HTERT RPE-1 (cell line): ENCODE data around the gene TNPO1.
"Not testable (repeated sequence)": the region's sequence is repeated elsewhere in the genome, so short reads cannot be mapped to it uniquely, and the experiment has no call there.

Source experiments
- in situ Hi-C: fragments of 300-500 bp; cut with MboI; formaldehyde crosslinking; loops from 4 replicates; pipeline ENCODE4 v1.14.3; 2020; ENCODE audit warnings: low sequenced_read_pairs

The TNPO1 gene

DNA sequence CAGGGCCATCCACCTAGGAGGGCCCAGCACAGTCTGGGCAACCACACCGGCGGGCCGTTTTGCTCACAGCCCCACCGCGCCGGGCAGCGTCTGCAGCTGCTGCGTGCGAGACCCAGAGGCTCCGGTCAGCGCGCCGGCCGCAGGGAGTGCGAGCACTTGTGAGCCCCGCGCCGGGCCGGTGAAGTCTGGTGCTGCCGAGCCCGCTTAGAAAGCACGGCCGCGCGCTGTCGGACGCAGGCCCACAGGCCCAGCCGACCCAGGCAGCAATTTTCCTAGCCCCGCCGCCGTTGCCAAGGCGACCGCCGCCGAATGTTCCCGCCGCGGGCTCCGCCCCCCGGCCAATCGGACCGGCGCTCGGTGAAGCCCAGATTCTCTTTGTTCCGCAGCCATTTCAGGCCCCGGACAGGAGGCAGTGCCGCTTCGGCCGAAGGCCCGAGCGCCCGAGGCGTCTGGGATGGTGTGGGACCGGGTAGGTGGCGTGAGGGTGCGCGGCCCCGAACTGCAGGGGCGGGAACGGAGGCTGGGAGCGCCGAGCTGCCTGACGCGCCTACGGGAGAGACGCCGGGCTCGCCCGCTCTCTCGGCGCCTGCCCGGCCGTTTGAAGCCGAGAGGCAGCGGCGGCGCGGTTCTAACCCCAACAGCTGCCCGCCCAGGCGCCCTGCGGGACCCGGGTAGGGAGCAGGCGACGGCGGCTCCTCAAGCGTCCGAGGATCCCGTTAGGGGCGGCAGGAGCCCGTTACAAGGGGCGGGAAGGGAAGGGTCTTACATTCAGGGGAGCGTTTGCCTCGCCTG lies at the start of gene TNPO1:
TSS of gene TNPO1 (plus strand) at position 378 of the 792 bp plus-strand sequence. CDS start at position 455, 77 bp downstream.
- in situ Hi-C loops = no loop called here

- in situ Hi-C loops = no loop called here
These were observed 49.0 kb upstream of the TNPO1 start for GRCh38 chr5:72767289-72768010.

DNA sequence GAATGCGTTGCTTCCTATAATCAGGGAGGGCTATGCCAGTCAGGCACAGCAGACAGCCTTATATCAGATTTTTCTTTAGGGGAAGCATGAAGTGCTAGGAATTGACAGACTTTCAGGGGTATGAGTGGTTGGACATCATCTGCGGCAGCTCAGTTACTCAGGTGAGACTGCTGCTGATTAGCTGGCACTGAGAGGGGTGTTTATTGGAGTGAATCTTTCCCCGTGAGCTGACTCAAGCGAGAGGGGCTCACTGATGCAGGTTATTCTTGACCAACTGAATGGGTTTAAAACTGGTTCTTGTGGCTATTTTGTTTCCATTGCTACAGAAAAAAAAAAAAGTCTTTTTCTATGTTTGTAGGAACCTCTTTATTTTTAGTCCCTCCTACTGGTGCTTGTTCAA lies 46.2 kb upstream of the TNPO1 start:
- in situ Hi-C loops = no loop called here

- in situ Hi-C loops = no loop called here
These were observed 39.8 kb upstream of the TNPO1 start for GRCh38 chr5:72776684-72777083.

GRCh38 chr5:72779520-72779919 lies 36.9 kb upstream of the TNPO1 start:
- in situ Hi-C loops = no loop called here

GRCh38 chr5:72783354-72783753 lies 33.1 kb upstream of the TNPO1 start:
- in situ Hi-C loops = no loop called here

DNA sequence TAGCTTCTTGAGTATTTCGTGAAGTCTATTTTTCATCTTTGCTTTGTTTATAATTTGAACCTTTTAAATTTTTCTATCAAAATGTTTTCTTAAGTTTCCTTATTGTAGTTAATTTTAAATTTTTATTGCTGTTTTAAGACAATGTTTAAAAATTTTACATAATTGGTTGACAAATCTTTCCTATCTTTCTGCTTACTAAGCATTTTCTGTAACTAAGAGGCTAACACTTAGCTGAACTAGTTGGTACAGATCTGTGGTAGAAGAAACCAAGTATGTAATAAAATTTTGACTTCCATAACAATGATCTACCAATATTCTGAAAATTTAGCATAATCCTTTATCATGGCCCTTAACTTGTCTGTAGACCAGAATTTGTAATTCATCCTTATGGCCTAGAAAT lies 32.3 kb upstream of the TNPO1 start:
- in situ Hi-C loops = no loop called here

DNA sequence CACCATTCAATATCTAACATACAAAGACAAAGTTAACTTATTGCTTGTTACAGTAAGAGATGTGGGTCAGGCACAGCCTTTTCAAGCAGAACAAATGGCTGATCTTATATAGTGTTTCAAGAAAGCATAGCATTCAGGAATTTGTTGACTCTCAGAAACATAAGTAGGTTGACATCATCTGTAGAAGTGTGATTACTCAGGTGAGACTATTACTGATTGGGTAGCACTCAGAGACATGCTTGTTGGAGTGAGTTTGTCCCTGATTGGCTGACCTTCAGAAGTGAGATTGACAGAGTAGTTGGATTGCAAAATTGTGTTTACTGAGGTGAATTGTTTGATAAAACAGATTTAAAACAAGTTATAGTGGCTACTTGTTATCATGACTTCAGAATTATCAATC lies 30.7 kb upstream of the TNPO1 start:
- in situ Hi-C loops = no loop called here

- in situ Hi-C loops = no loop called here
These were observed 29.8 kb upstream of the TNPO1 start for GRCh38 chr5:72786676-72787075.

- in situ Hi-C loops = no loop called here
These were observed 27.5 kb upstream of the TNPO1 start for GRCh38 chr5:72788866-72789505.

- in situ Hi-C loops = no loop called here
These were observed 26.3 kb upstream of the TNPO1 start for GRCh38 chr5:72790186-72790585.

DNA sequence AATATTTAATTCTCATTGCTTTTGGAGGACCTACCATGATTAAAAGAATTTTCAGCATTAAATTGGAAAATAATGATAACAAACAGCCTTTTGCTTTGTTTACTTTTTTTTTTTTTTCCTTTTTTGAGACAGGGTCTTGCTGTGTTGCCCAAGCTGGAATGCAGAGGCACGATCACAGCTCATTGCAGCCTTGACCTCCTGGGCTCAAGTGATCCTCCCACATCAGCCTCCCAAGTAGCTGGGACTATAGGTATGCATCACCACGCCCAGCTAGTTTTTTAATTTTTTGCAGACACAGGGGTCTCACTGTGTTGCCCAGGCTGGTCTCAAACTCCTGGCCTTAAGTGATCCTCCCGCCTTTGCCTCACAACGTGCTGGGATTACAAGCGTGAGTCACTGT lies 23.8 kb upstream of the TNPO1 start:
- in situ Hi-C loops = not testable (repeated sequence)

DNA sequence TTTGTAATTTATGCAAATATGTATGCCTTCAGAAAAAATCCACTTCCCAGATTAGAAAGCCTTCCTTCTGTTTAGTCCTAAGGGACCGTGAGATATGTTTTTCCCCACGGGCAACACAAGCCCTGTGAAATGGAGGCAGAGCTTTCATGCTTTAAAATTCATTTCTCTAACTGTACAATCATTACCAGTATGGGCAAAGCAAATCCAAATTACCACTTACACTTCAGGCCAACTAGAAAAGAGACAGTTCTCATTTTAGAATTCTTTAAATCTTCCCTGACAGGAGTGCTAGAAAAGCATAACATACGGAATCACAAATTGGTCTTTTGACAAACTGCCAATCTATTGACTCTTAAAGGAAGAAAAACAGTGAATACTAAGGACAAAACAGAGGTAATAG lies 20.5 kb upstream of the TNPO1 start:
- in situ Hi-C loops = no loop called here

- in situ Hi-C loops = no loop called here
These were observed 16.7 kb upstream of the TNPO1 start for GRCh38 chr5:72799721-72800120.

DNA sequence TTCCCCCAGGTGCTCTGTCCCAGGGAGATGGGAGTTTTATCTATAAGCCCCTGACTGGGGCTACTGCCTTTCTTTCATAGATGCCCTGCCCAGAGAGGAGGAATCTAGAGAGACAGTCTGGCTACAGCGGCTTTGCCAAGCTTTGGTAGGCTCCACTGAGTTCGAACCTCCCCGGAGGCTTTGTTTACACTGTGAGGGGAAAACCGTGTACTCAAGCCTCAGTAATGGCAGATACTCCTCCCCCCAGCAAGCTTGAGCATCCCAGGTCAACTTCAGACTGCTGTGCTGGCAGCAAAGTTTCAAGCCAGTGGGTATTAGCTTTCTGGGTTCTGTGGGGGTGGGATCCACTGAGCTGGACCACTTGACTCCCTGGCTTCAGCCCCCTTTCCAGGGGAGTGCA lies 7.8 kb upstream of the TNPO1 start:
- in situ Hi-C loops = not testable (repeated sequence)

DNA sequence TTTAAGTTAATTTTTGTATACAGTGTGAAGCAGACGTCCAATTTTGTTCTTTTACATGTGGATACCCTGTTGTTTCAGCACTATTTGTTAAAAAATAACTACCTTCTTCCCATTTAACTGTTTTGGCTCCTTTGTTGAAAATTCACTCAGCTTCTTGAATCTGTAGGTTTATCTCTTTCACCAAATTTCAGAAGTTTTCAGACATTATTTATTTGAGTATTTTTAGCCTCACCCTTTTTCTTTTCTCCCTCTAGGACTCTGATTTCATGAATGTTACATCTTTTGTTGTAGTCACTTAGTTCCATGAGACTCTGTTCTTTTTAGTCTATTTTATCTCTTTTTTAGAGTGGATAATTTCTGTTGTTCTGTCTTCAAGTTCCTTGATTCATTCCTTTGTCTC lies 4.6 kb upstream of the TNPO1 start:
- in situ Hi-C loops = no loop called here

- in situ Hi-C loops = no loop called here
These were observed 4.0 kb upstream of the TNPO1 start for GRCh38 chr5:72812488-72812887.

GRCh38 chr5:72814104-72814503 lies 2.4 kb upstream of the TNPO1 start:
- in situ Hi-C loops = no loop called here

DNA sequence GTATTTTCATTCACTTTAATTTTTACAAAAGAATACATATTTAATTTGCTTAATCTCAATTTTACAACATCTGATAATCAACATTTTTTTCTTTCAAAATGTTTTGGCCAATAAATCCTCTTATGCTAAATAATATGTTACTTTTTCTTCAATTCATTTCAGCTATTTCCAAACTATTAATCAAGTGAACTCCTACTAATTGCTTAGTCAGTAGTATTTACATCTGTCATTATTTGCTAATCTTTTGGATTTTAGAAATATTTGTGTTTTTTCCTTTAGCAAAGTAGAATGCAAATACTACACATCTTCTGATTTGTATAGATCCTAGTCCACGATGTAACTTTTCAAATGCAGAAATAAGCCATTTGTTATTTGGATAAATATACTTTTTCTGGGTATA lies 1.6 kb upstream of the TNPO1 start:
- in situ Hi-C loops = no loop called here

DNA sequence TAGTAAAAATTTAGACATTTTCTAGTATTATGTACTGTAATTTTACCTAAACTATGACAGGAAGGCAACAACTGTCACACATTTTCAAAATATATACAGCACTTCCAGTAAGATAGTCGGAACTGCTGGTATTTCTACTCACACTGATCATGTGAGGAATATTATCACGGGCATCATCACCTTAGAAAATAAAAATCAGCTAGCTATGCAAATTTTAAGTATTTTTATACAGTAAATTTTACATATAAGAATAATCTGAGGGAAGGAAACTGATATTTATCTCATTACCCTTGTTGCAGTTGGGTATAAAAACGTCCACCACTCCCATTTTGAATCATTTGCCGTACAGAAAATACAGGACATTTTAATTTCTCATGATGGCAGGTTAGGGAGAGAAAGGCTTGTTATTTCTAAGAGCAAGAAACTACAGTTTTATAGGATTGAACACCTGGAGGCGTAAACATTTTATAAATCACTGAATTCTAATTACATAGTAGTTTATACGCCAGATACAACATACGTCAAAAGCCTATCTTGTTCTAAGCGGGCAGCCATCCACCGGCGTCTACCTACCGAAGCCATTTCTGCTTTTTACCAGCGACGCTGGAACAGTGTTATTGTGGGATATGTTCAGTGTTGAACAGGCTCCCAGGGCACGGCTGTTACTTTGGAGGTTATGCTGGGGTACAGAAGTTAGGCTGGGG lies 729 bp upstream of the TNPO1 start:
- in situ Hi-C loops = no loop called here

DNA sequence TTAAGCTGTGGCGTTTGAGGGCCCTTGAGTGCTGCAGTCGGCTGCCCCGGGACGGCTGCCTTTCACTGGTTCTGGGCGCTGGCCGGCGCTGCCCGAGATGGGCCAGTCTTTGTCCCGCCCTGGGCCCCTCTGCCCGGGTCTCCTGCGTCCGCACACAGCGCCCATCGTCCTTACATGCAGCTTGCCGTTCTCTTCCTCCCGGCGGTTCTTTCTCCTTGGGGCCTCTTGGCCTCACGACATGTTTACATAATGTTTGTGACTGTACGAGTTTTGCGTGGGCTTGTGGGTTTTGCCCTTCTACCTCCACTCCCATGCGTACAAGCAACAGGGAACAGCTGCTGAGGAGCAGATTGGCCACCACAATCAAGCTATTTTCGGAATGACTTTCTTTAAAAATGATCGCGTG lies 618 bp downstream of the TNPO1 start:
- in situ Hi-C loops = no loop called here
